Thyroid gland (tissue), 4 donors: ENCODE measurements around the gene MAPKAPK2.

ENCODE experiments used
- CTCF ChIP-seq, 6 experiments: fragments of 200-600 bp in 3 of 6; fragments of 450-650 bp in 3 of 6; sonication (generic) in 3 of 6; IDR thresholded peaks; one replicate each; pipeline ENCODE4 v1.5.1; 2016 to 2019; ENCODE audit warnings: antibody characterized with exemption in 6 of 6, mild to moderate bottlenecking in 2 of 6, inconsistent platforms in 1 of 6, moderate library complexity in 1 of 6
- POLR2A ChIP-seq, 2 donors: fragments of 450-650 bp; IDR thresholded peaks; one replicate each; pipeline ENCODE4 v1.6.1; 2017; ENCODE audit warnings: antibody characterized with exemption in 2 of 2, mild to moderate bottlenecking in 2 of 2, moderate library complexity in 1 of 2

- TF ChIP-seq POLR2A (IDR thresholded peaks at IDR 0.05) (no peak), CTCF (IDR thresholded peaks at IDR 0.05) (no peak)
Observed at GRCh38 chr1:206753141-206753540, 68.4 kb downstream of the MAPKAPK2 start.
